Small intestine (tissue), 7 donors: ENCODE measurements around the gene PDZD4. TPM values are rescaled to one million over a fixed set of nuclear protein-coding genes. Genes with fewer than 3 reads are reported as not detected.
A peak's percentile ranks its signal among the peaks of the same experiment; 100 is the strongest.
"Not testable (repeated sequence)": the region's sequence is repeated elsewhere in the genome, so short reads cannot be mapped to it uniquely, and the experiment has no call there.

ENCODE experiments used
- DNase-seq, 2 donors: peaks; one replicate each; pipeline versions ENCODE4 v3.0.0 to v3.0.0-alpha.2; 2013
- FAIRE-seq: peaks from 2 replicates; lab custom pipeline; 2012; peaks lifted over from hg19 to GRCh38; lab: Jason Lieb, UNC
- H3K27ac ChIP-seq, 3 donors: one replicate each; pipeline ENCODE4 v1.5.1; 2013; ENCODE audit warnings: low read length in 2 of 3, mild to moderate bottlenecking in 2 of 3, control low read depth in 1 of 3, inconsistent platforms in 1 of 3, low read depth in 1 of 3, moderate library complexity in 1 of 3
- H3K27me3 ChIP-seq, 3 donors: one replicate each; pipeline ENCODE4 v1.6.1; 2013; ENCODE audit warnings: low read length in 3 of 3, inconsistent platforms in 1 of 3; ENCODE audit not compliant: control insufficient read depth in 3 of 3, insufficient read depth in 3 of 3
- H3K36me3 ChIP-seq, 3 donors: one replicate each; pipeline ENCODE4 v1.6.1; 2013; ENCODE audit warnings: low read length in 3 of 3, inconsistent platforms in 1 of 3, low read depth in 1 of 3, mild to moderate bottlenecking in 1 of 3, moderate library complexity in 1 of 3; ENCODE audit not compliant: control insufficient read depth in 3 of 3, insufficient read depth in 2 of 3
- H3K4me1 ChIP-seq, 3 donors: one replicate each; pipeline ENCODE4 v1.6.1; 2013; ENCODE audit warnings: low read length in 2 of 3, inconsistent platforms in 1 of 3, low read depth in 1 of 3, mild to moderate bottlenecking in 1 of 3, moderate library complexity in 1 of 3; ENCODE audit not compliant: control insufficient read depth in 3 of 3, insufficient read depth in 2 of 3
- H3K4me3 ChIP-seq, 3 donors: one replicate each; pipeline ENCODE4 v1.5.1; 2013; ENCODE audit warnings: low read length in 3 of 3, control low read depth in 1 of 3, inconsistent platforms in 1 of 3, low read depth in 1 of 3, mild to moderate bottlenecking in 1 of 3, moderate library complexity in 1 of 3
- H3K9me3 ChIP-seq, 2 donors: one replicate each; pipeline ENCODE4 v1.6.1; 2013; ENCODE audit warnings: low read depth in 1 of 2, low read length in 1 of 2; ENCODE audit not compliant: control insufficient read depth in 2 of 2, insufficient read depth in 1 of 2
- whole genome bisulfite sequencing, 3 donors: extraction: QIAGEN DNeasy Blood & Tissue Kit; methylation state at CpG; one replicate each; pipeline ENCODE4 v1.1.7; 2013; 5-methylcytosine and 5-hydroxymethylcytosine counted together
- polyA plus RNA-seq, 4 donors: library from polyadenylated mRNA; stranded (reverse) in 3 of 4; unstranded in 1 of 4; fragments of 200-250 nt in 3 of 4; fragments of 120-200 nt in 1 of 4; gene quantifications; one replicate each; pipeline versions ENCODE4 v1.2.1 to v1.2.3, GENCODE V29; 2013
- donor health status: healthy with polysubstance abuse.
- donor health status: control.
- donor health status: control.
- donor health status: Bipolar disorder and iron deficiency.
- donor health status: healthy.

Gene PDZD4
- polyA plus RNA-seq, 4 donors: 0.22 to 11.5 (median 2.4) TPM

DNA sequence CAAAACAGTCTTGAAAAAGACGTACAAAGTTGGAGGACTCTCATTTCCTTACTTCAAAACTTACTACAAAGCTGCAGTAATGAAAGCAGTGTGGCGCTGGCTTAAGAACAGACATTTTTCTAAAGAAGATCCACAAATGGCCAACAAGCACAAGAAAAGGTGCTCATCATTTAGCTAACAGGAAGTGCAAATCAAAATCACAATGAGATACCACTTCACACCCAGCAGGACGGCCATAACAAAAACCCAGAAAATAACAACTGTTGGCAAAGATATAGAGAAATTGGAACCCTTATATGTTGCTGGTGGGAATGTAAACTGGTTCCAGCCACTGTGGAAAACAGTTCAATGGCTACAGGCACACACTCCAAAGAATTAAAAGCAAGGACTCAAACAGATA, 3.3 kb downstream of the PDZD4 start:
- no peak for DNase-seq
- H3K36me3 ChIP-seq: no peaks in the 10 kb centered on the region
- no peak overlapping the region for H3K27ac ChIP-seq
- no peak for FAIRE-seq
- 63 to 69% (median 65%) methylated on average over 3 of the region's 3 CpGs for WGBS, 3 donors
- H3K4me1 ChIP-seq: no peaks in the 10 kb centered on the region
- H3K4me3 ChIP-seq: no peak overlapping the region
- H3K9me3 ChIP-seq: no peaks in the 10 kb centered on the region
- H3K27me3 ChIP-seq: peaks cover 2 to 43% (median 12%) of the 10 kb centered on the region in 3 donors

- Histone ChIP-seq H3K27ac (no peak overlapping the region), H3K27me3 (peaks cover 0 to 42% (median 6%) of the 10 kb centered on the region in 3 donors), H3K36me3 (no peaks in the 10 kb centered on the region), H3K9me3 (no peaks in the 10 kb centered on the region), H3K4me3 (no peak overlapping the region), H3K4me1 (no peaks in the 10 kb centered on the region)
- 81 to 85% (median 84%) methylated on average over 7 to 8 of the region's 8 CpGs for WGBS, 3 donors
- FAIRE-seq (no peak), DNase-seq (no peak)
These were observed 5.3 kb downstream of the PDZD4 start for GRCh38 chrX:153825042-153825441.

GRCh38 chrX:153824348-153824747, 6.0 kb downstream of the PDZD4 start:
- WGBS, 3 donors: 82 to 95% (median 92%) methylated on average over 10 of the region's 10 CpGs
- FAIRE-seq: no peak
- H3K27ac ChIP-seq: no peak overlapping the region
- no peaks in the 10 kb centered on the region for H3K36me3 ChIP-seq
- no peaks in the 10 kb centered on the region for H3K4me1 ChIP-seq
- no peaks in the 10 kb centered on the region for H3K9me3 ChIP-seq
- no peak for DNase-seq
- H3K4me3 ChIP-seq: no peak overlapping the region
- H3K27me3 ChIP-seq: peaks cover 0 to 45% (median 6%) of the 10 kb centered on the region in 3 donors

GRCh38 chrX:153821066-153821465, 9.3 kb downstream of the PDZD4 start:
- no peaks in the 10 kb centered on the region for H3K9me3 ChIP-seq
- peaks cover 0 to 25% (median 3%) of the 10 kb centered on the region in 3 donors for H3K27me3 ChIP-seq
- FAIRE-seq: no peak
- no peaks in the 10 kb centered on the region for H3K4me1 ChIP-seq
- H3K36me3 ChIP-seq: no peaks in the 10 kb centered on the region
- H3K4me3 ChIP-seq: no peak overlapping the region
- 81 to 91% (median 84%) methylated on average over 9 of the region's 9 CpGs for WGBS, 3 donors
- H3K27ac ChIP-seq: no peak overlapping the region
- no peak for DNase-seq

DNA sequence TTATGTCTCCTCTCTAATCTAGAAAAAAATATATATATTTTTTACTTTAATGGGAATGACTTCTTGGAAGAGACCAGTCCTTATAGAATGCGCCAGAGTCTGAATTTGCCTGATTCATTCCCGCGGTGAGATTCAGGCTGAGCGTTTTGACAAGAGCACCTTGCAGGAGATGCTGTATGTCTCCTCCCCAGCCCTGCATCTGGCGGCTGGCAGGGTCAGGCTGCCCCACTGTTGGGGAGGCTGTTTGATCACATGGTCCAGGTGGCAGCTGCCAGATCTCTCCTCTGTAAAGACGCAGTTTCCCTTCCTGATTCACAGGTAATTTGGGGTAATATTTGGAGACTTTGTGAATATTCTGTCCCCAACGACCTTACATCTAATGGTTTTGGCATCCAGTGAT, 9.7 kb downstream of the PDZD4 start:
- no peaks in the 10 kb centered on the region for H3K36me3 ChIP-seq
- H3K4me1 ChIP-seq: no peaks in the 10 kb centered on the region
- 64 to 83% (median 67%) methylated on average over 7 of the region's 7 CpGs for WGBS, 3 donors
- no peak for DNase-seq
- H3K27me3 ChIP-seq: peaks cover 0 to 23% (median 3%) of the 10 kb centered on the region in 3 donors
- no peak for FAIRE-seq
- H3K4me3 ChIP-seq: no peak overlapping the region
- H3K27ac ChIP-seq: no peak overlapping the region
- H3K9me3 ChIP-seq: no peaks in the 10 kb centered on the region

GRCh38 chrX:153819384-153820040, 10.8 kb downstream of the PDZD4 start:
- 33 to 56% (median 38%) methylated on average over 16 to 23 of the region's 23 CpGs for WGBS, 3 donors

DNA sequence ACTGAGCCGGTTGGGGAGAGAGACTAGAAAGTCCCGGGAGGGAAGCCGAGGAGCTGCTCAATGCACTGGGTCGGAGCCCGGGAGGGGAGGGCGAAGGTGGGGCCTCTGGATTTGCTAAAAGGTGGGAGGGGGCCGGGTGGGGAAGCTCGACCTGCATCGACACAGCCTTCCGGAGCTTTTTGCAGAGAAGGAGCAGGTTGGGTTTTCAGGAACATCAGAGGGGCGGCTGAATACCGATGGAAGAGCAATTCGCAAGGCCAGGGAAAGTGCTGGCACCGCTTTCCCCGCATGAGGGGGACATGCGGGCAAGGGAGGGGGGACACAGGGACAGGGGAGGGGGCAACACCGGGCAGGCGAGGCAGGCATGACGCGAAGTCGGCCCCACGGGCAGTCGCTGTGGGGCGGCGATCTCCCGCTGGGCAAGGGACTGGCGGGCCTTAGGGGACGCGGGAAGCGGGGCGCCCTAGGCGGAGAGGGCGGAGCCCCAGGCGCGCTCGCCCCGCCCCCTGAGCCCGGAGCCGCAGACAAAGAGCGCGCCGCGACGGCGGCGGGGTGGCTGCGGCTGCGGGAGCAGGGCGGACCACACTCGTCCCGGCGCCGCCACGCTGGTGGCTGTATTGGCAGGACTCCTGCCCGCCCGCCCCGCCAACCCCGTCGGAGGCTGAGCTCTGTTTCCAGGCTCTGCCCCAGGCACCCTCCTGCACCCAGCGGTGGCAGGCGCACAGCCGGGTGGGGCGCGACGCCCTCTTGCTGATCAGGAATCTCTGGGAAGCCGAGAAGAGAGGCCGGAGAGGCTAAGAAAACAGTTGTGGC, 11.6 kb downstream of the PDZD4 start:
- H3K4me3 ChIP-seq: peak overlapping the region in 2 of 3 donors; percentile 23 to 34
- no peaks in the 10 kb centered on the region for H3K36me3 ChIP-seq
- peak overlapping the region in 1 of 3 donors; percentile 11 for H3K27ac ChIP-seq
- DNase-seq (peak; percentile 17 to 57), FAIRE-seq (no peak)
- no peaks in the 10 kb centered on the region for H3K9me3 ChIP-seq
- 6 to 36% (median 9%) methylated on average over 14 to 67 of the region's 67 CpGs for WGBS, 3 donors
- no peaks in the 10 kb centered on the region for H3K4me1 ChIP-seq
- peaks cover 0 to 16% (median 3%) of the 10 kb centered on the region in 3 donors for H3K27me3 ChIP-seq

More at GRCh38 chrX:153819384-153820040, 10.8 kb downstream of the PDZD4 start:
- Histone ChIP-seq H3K9me3 (no peaks in the 10 kb centered on the region), H3K36me3 (no peaks in the 10 kb centered on the region), H3K27ac (peak overlapping the region in 2 of 3 donors; percentile 11 to 31), H3K27me3 (peaks cover 0 to 16% (median 3%) of the 10 kb centered on the region in 3 donors), H3K4me3 (peak overlapping the region in 1 of 3 donors; percentile 34), H3K4me1 (no peaks in the 10 kb centered on the region)
- DNase-seq (no peak), FAIRE-seq (no peak)

- not testable (repeated sequence) for H3K36me3 ChIP-seq, DNase-seq, H3K4me3 ChIP-seq, H3K4me1 ChIP-seq, H3K9me3 ChIP-seq, FAIRE-seq, H3K27ac ChIP-seq
- 79 to 93% (median 90%) methylated on average over 9 of the region's 9 CpGs for WGBS, 3 donors
- peaks cover 0 to 16% (median 0%) of the 10 kb centered on the region in 3 donors for H3K27me3 ChIP-seq
These were observed 12.3 kb downstream of the PDZD4 start for GRCh38 chrX:153818064-153818463.
